Prostate gland (tissue), 2 donors: ENCODE results near the gene CD1D.

ENCODE experiments used
- CTCF ChIP-seq, 4 experiments: fragments of 200-600 bp in 2 of 4; fragments of 450-650 bp in 2 of 4; sonication (generic) in 2 of 4; IDR thresholded peaks; 1 replicate in 3 of 4; 2 replicates in 1 of 4; pipeline ENCODE4 v1.5.1; 2016 to 2019; ENCODE audit warnings: antibody characterized with exemption in 4 of 4, mild to moderate bottlenecking in 2 of 4, moderate library complexity in 2 of 4
- POLR2AphosphoS5 ChIP-seq: sonication (generic); formaldehyde crosslinking; IDR thresholded peaks from one replicate; pipeline ENCODE4 v1.6.1; 2017; ENCODE audit warnings: antibody characterized with exemption

GRCh38 chr1:158169105-158169504 is 11.6 kb upstream of the CD1D start:
- TF ChIP-seq POLR2AphosphoS5 (no peak), CTCF (IDR thresholded peaks at IDR 0.05) (no peak)
